ENCODE results near the gene ACTR3C.

DNA sequence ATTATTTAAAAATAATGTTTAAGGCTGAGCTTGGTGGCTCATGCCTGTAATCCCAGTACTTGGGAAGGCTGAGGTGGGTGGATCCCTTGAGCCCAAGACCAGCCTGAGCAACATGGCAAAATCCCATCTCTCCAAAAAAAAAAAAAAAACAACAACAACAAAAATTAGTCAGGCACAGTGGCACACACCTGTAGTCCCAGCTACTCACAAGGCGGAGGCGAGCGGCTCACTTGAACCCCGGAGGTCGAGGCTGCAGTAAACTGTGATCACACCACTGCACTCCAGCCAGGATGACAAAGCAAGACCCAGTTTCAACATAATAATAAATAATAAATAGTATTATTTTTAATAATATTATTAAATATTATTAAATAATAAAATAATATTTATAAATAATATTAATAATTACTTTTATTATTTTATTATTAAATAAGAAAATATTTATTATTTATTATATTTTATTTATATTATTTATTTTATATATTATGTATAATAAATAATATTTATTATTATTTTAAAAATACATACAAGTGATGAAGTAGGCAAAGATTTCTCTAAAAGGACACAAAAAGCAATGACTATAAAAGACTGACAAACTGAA lies 8.6 kb downstream of the ACTR3C start:
- TF ChIP-seq POLR2A (IDR thresholded peaks at IDR 0.05) = no peak
- TF ChIP-seq, protein P1, sequence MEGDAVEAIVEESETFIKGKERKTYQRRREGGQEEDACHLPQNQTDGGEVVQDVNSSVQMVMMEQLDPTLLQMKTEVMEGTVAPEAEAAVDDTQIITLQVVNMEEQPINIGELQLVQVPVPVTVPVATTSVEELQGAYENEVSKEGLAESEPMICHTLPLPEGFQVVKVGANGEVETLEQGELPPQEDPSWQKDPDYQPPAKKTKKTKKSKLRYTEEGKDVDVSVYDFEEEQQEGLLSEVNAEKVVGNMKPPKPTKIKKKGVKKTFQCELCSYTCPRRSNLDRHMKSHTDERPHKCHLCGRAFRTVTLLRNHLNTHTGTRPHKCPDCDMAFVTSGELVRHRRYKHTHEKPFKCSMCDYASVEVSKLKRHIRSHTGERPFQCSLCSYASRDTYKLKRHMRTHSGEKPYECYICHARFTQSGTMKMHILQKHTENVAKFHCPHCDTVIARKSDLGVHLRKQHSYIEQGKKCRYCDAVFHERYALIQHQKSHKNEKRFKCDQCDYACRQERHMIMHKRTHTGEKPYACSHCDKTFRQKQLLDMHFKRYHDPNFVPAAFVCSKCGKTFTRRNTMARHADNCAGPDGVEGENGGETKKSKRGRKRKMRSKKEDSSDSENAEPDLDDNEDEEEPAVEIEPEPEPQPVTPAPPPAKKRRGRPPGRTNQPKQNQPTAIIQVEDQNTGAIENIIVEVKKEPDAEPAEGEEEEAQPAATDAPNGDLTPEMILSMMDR (IDR thresholded peaks at IDR 0.05 in 4 of 5, conservative IDR thresholded peaks at IDR 0.05 in 1 of 5) = no peak
